Subcutaneous adipose tissue (tissue), 4 donors: ENCODE results near the gene EVA1A. TPM values are rescaled to one million over a fixed set of nuclear protein-coding genes. Genes with fewer than 3 reads are reported as not detected.

Experiments used
- CTCF ChIP-seq: fragments of 450-650 bp; IDR thresholded peaks from one replicate; pipeline ENCODE4 v1.5.1; 2016; ENCODE audit warnings: low read depth, mild to moderate bottlenecking, control low read depth, antibody characterized with exemption, moderate library complexity
- total RNA-seq, 4 donors: library from RNA; depleted of rRNA; stranded (reverse); fragments of >200 nt; gene quantifications; one replicate each; pipeline ENCODE4 v1.1.0, GENCODE V29; 2016

The EVA1A gene
- total RNA-seq, 4 donors from 2014 or later: 0.33 to 1.9 TPM; not detected in 2

- TF ChIP-seq CTCF: no peak
Measured at GRCh38 chr2:75565472-75566462, 5.0 kb upstream of the EVA1A start.

- TF ChIP-seq CTCF: no peak
Measured at GRCh38 chr2:75564713-75565359, 4.1 kb upstream of the EVA1A start.

- TF ChIP-seq CTCF: no peak
Measured at GRCh38 chr2:75564026-75564688, 3.4 kb upstream of the EVA1A start.

- TF ChIP-seq CTCF: no peak
Measured at GRCh38 chr2:75563591-75563990, 2.9 kb upstream of the EVA1A start.

- TF ChIP-seq CTCF: no peak
Measured at GRCh38 chr2:75562513-75562864, 1.8 kb upstream of the EVA1A start.

GRCh38 chr2:75561566-75562512 is 1.1 kb upstream of the EVA1A start:
- TF ChIP-seq CTCF: no peak
